ENCODE measurements around the gene MORC4.

DNA sequence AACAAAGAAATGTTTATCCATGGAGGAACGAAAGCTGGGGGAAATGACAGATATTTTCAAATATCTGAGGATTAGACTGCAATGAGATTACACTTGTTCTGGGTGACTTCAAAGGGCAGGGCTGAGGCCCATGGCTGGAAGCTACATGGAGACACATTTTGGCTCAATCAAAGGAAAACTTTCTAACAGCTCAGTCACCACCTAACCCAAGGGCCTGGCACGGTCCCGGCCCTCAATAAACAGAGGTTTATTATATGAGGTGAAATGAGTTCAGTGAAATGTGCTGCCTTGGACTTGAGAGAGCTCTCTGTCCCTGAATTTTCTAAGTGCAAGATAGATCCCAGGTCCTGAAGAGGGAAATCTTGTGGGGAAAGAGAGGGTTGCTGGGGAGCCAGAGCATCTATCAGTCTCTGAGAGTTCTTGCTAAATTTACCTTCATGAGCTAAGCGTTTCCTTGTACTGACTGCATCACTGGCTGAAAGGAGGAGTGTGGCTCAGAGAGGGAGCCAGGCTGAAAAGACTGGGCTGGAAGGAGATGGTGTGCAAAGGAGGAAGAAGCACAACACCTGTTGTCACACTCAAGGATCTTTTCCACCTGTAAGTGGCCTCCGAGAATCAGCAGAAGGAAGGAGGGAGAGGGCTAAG, 94.8 kb downstream of the MORC4 start:
- TF ChIP-seq CTCF (IDR thresholded peaks at IDR 0.05) (no peak), POLR2A (IDR thresholded peaks at IDR 0.05) (no peak)
